K562 (cell line): Measurements from ENCODE around the gene CLIC5. TPM values are rescaled to one million over a fixed set of nuclear protein-coding genes. Genes with fewer than 3 reads are reported as not detected.

ENCODE experiments used
- ATAC-seq: fragments of 200-7000 bp; cut with Tn5 transposase; 3 replicates; pipeline ENCODE4 v1.9.1; 2020; ENCODE audit warnings: moderate library complexity
- BruUV-seq: library from RNA; stranded (reverse); fragments of 400-500 nt; replicated peaks from 2 replicates; lab custom pipeline; 2021; lab: Mats Ljungman, UMichigan
- CTCF ChIA-PET: fragments of 300-600 bp; formaldehyde crosslinking; extraction: SDS; loops from one replicate; lab custom pipeline; 2021; ENCODE audit warnings: low intra/inter-chr PET ratio; lab: Yijun Ruan, JAX
- POLR2A ChIA-PET: fragments of 300-600, 350-650 bp; sonication (Branson Sonifier 250); formaldehyde crosslinking; extraction: SDS; loops from one replicate; lab custom pipeline; 2021; ENCODE audit warnings: antibody characterized with exemption, inconsistent platforms; lab: Yijun Ruan, JAX
- DNase-seq, 4 experiments: peaks; one replicate each; pipeline versions ENCODE4 v3.0.0 to v3.0.0-alpha.2; 2011 to 2018; ENCODE audit warnings: low spot score in 3 of 4, mixed read lengths in 3 of 4; ENCODE audit errors: extremely low read depth in 1 of 4
- FAIRE-seq: peaks from 2 replicates; lab custom pipeline; 2011; peaks lifted over from hg19 to GRCh38; lab: Jason Lieb, UNC
- H2AFZ ChIP-seq: 2 replicates; pipeline ENCODE4 v1.6.0; 2011; ENCODE audit warnings: low read depth, low read length, control low read depth, inconsistent platforms
- H3K27ac ChIP-seq: fragments of 200-600 bp; 3 replicates; pipeline ENCODE4 v1.8.0; 2011; ENCODE audit warnings: low read depth, mild to moderate bottlenecking, control low read depth, inconsistent platforms, low read length, moderate library complexity, mixed read lengths; ENCODE audit errors: extremely low read depth
- H3K27me3 ChIP-seq, 2 experiments: fragments of 300-600 bp in 1 of 2; 2 replicates in 1 of 2; 3 replicates in 1 of 2; pipeline versions ENCODE4 v1.6.0 to v1.8.0; 2011; ENCODE audit warnings: inconsistent platforms in 2 of 2, low read length in 2 of 2, mild to moderate bottlenecking in 1 of 2, mixed read lengths in 1 of 2, moderate library complexity in 1 of 2; ENCODE audit not compliant: control insufficient read depth in 2 of 2, insufficient read depth in 2 of 2
- H3K36me3 ChIP-seq: fragments of 300-600 bp; 3 replicates; pipeline ENCODE4 v1.8.0; 2011; ENCODE audit warnings: mild to moderate bottlenecking, low read length, inconsistent platforms; ENCODE audit not compliant: control insufficient read depth, insufficient read depth
- H3K4me1 ChIP-seq, 2 experiments: fragments of 200-600 bp in 1 of 2; replicated peaks in 1 of 2; 2 replicates in 1 of 2; 3 replicates in 1 of 2; pipeline versions ENCODE4 v1.5.1 to v1.8.0; 2011; ENCODE audit warnings: inconsistent platforms in 2 of 2, low read length in 2 of 2, mild to moderate bottlenecking in 1 of 2, mixed read lengths in 1 of 2, moderate library complexity in 1 of 2; ENCODE audit not compliant: control insufficient read depth in 2 of 2, insufficient read depth in 2 of 2
- H3K4me2 ChIP-seq: 2 replicates; pipeline ENCODE4 v1.6.1; 2011; ENCODE audit warnings: low read length, control low read depth, inconsistent platforms, mixed read lengths; ENCODE audit not compliant: insufficient read depth
- H3K4me3 ChIP-seq: fragments of 200-600 bp; sonication (generic), shearing (Covaris generic); 2 replicates; pipeline ENCODE4 v1.5.1; 2016; ENCODE audit warnings: control low read depth, inconsistent platforms
- H3K79me2 ChIP-seq: fragments of 200-600 bp; 3 replicates; pipeline ENCODE4 v1.8.0; 2011; ENCODE audit warnings: low read length, inconsistent platforms; ENCODE audit not compliant: control insufficient read depth, insufficient read depth
- H3K9ac ChIP-seq, 2 experiments: 2 replicates each; pipeline versions ENCODE4 v1.6.0 to v1.6.1; 2011; ENCODE audit warnings: low read depth in 2 of 2, low read length in 2 of 2, control low read depth in 1 of 2, inconsistent platforms in 1 of 2, mild to moderate bottlenecking in 1 of 2, mixed read lengths in 1 of 2; ENCODE audit not compliant: insufficient read depth in 1 of 2
- H3K9me1 ChIP-seq: one replicate; pipeline ENCODE4 v1.6.0; 2011; ENCODE audit warnings: inconsistent platforms, mild to moderate bottlenecking, low read length, moderate library complexity; ENCODE audit not compliant: control insufficient read depth, insufficient read depth
- H3K9me3 ChIP-seq: replicated peaks from 2 replicates; pipeline ENCODE4 v1.5.1; 2011; ENCODE audit warnings: low read depth, low read length, inconsistent platforms; ENCODE audit not compliant: control insufficient read depth, insufficient read depth
- H4K20me1 ChIP-seq: replicated peaks from 2 replicates; pipeline ENCODE4 v1.6.1; 2011; ENCODE audit warnings: low read length, inconsistent platforms, mixed read lengths; ENCODE audit not compliant: control insufficient read depth, insufficient read depth
- CEBPG ChIP-seq, 3 experiments: fragments of 200-800 bp in 1 of 3; sonication (Bioruptor generic) in 1 of 3; sonication (generic) in 1 of 3; formaldehyde crosslinking in 1 of 3; IDR thresholded peaks in 2 of 3; conservative IDR thresholded peaks in 1 of 3; 2 replicates each; pipeline versions ENCODE4 v1.6.1 to v1.8.0; 2016 to 2022; ENCODE audit warnings: missing compliant biosample characterization in 2 of 3, missing genetic modification characterization in 2 of 3, mild to moderate bottlenecking in 1 of 3, missing genetic modification reagents in 1 of 3
- IRF2 ChIP-seq: sonication (generic); formaldehyde crosslinking; IDR thresholded peaks from 2 replicates; pipeline ENCODE4 v1.8.1; 2022; ENCODE audit warnings: mild to moderate bottlenecking, missing genetic modification reagents
- KLF1 ChIP-seq: fragments of 450-650 bp; IDR thresholded peaks from 2 replicates; pipeline ENCODE4 v1.6.1; 2016; ENCODE audit warnings: missing genetic modification characterization, missing compliant biosample characterization
- KLF13 ChIP-seq: fragments of 450-650 bp; IDR thresholded peaks from 2 replicates; pipeline ENCODE4 v1.6.1; 2016; ENCODE audit warnings: missing genetic modification characterization, low read depth, mild to moderate bottlenecking, missing compliant biosample characterization, moderate library complexity, borderline replicate concordance
- NR2C2 ChIP-seq, 2 experiments: fragments of 200-800 bp in 1 of 2; sonication (Bioruptor generic) in 1 of 2; sonication (generic) in 1 of 2; formaldehyde crosslinking in 1 of 2; IDR thresholded peaks; 2 replicates each; pipeline versions ENCODE4 v1.6.1 to v1.8.0; 2016 to 2022; ENCODE audit warnings: mild to moderate bottlenecking in 1 of 2, missing compliant biosample characterization in 1 of 2, missing genetic modification characterization in 1 of 2, missing genetic modification reagents in 1 of 2
- NUFIP1 ChIP-seq: fragments of 450-650 bp; IDR thresholded peaks from 2 replicates; pipeline ENCODE4 v1.6.1; 2018; ENCODE audit not compliant: partially characterized antibody
- TEAD2 ChIP-seq: fragments of 450-650 bp; IDR thresholded peaks from 2 replicates; pipeline ENCODE4 v1.6.1; 2016; ENCODE audit warnings: missing genetic modification characterization, control low read depth, missing compliant biosample characterization
- WGBS: fragments of 100-300 bp; shearing (Covaris generic); methylation state at CpG from one replicate; pipeline ENCODE4 v1.1.6; 2016; ENCODE audit warnings: low coverage, mixed read lengths; ENCODE audit not compliant: insufficient coverage; ENCODE audit errors: missing lambda C conversion rate; 5-methylcytosine and 5-hydroxymethylcytosine counted together
- in situ Hi-C: fragments of 300-500 bp; cut with MboI; formaldehyde crosslinking; loops from 4 replicates; pipeline ENCODE4 v1.15.0; 2018; ENCODE audit warnings: inconsistent platforms, mixed read lengths
- intact Hi-C: fragments of 100-400 bp; cut with micrococcal nuclease; formaldehyde crosslinking; loops from 2 replicates; pipeline ENCODE4 v1.14.2; 2022
- polyA plus RNA-seq, 8 experiments: library from polyadenylated mRNA; depleted of rRNA in 4 of 8; stranded (reverse) in 5 of 8; unstranded in 3 of 8; fragments of >200 nt; fragmentation: Nextera tagmentation in 2 of 8; fragmentation: Illumina TruSeq in 1 of 8; extraction: Ambion mirVana in 2 of 8; extraction: Trizol in 1 of 8; gene quantifications; 2 replicates each; pipeline versions ENCODE4 v1.2.1 to v1.2.3, GENCODE V29; 2011 to 2014; ENCODE audit warnings: inconsistent platforms in 1 of 8, missing spikeins in 1 of 8
- total RNA-seq, 7 experiments: library from RNA; depleted of rRNA in 6 of 7; stranded (reverse); fragments of >200 nt in 6 of 7; fragmentation: Illumina TruSeq in 2 of 7; extraction: Trizol in 2 of 7; gene quantifications; 2 replicates each; pipeline versions ENCODE4 v1.2.1 to v1.2.3, GENCODE V29; 2011 to 2021; ENCODE audit warnings: low replicate concordance in 1 of 7

The CLIC5 gene
- total and polyA plus RNA-seq, 9 of the 15 experiments (the other 6 are each of a cell fraction or from before 2014, with no cell fraction given) = 0.31 TPM; not detected in 8

DNA sequence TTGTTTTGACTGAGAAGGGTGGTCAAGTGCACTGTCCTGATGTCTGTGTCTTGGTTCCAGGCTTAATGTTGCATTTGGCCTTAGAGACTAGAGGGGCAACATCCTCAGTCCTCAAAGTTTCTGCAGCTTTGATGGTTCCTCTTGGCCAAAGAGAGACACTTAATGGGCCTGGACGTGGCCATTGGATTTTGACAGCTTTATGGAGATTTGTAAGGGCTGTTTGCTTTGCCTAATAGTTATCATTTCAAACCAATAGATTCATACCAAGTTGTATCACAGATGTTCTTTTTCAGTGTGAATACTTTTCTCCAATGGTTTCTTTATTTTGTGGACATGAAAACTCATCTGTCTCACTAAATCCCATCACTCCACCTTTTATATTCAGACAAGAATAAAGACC is 45.8 kb upstream of the CLIC5 start (continued):
- TF ChIP-seq NR2C2 (CRISPR knock-in tag; IDR thresholded peaks at IDR 0.05) = no peak
- TF ChIP-seq NR2C2 (tag; IDR thresholded peaks at IDR 0.05) = no peak
- no peak for TF ChIP-seq KLF13 (tag)
- no peak for TF ChIP-seq TEAD2 (tag)
- no peak for TF ChIP-seq NUFIP1

GRCh38 chr6:46059608-46060007 is 43.9 kb upstream of the CLIC5 start:
- H3K9me3 ChIP-seq = no peaks in the 10 kb centered on the region
- no peak for TF ChIP-seq CEBPG (CRISPR knock-in tag; IDR thresholded peaks at IDR 0.05)
- peak in 1 of 2 experiments; percentile 37; a peak in 1 of 4 replicates for TF ChIP-seq CEBPG (tag; conservative IDR thresholded peaks at IDR 0.05 in 1 of 2, IDR thresholded peaks at IDR 0.05 in 1 of 2)
- no peak for TF ChIP-seq IRF2
- TF ChIP-seq KLF1 (tag) = no peak
- TF ChIP-seq, all 486 proteins: peak for 1
- Histone ChIP-seq H3K27ac (no peak overlapping the region), H3K4me1 (no peaks in the 10 kb centered on the region), H3K4me2 (no peak overlapping the region), H3K36me3 (no peaks in the 10 kb centered on the region), H3K9ac (no peak overlapping the region), H3K27me3 (no peaks in the 10 kb centered on the region), H4K20me1 (no peaks in the 10 kb centered on the region), H3K4me3 (no peak overlapping the region), H3K79me2 (no peaks in the 10 kb centered on the region), H3K9me1 (no peaks in the 10 kb centered on the region), H2AFZ (no peak overlapping the region)
- BruUV-seq = no TSS peak
- WGBS = 0% methylated on average over 1 of the region's 1 CpG
- ChIA-PET POLR2A (no interaction called here), CTCF (no interaction called here)
- FAIRE-seq = no peak
- no peak for DNase-seq
- in situ Hi-C loops (loop anchor here (25.0 kb wide), 1 partner anchor 928 kb away; no protein-coding TSS in a partner anchor), intact Hi-C loops (no loop called here)
- ATAC-seq = no peak
